Choroid plexus epithelial cell (primary cell): ENCODE measurements around the gene KREMEN1.

ENCODE experiments used
- DNase-seq: peaks from one replicate; pipeline ENCODE4 v3.0.0-alpha.2; 2010; ENCODE audit warnings: low read depth
- H3K4me3 ChIP-seq: 2 replicates; pipeline ENCODE4 v1.5.1; 2011; ENCODE audit warnings: low read depth, mild to moderate bottlenecking, control low read depth, low read length, moderate library complexity
- CTCF ChIP-seq: conservative IDR thresholded peaks from 2 replicates; pipeline ENCODE4 v1.5.1; 2011; ENCODE audit warnings: low read depth, mild to moderate bottlenecking, control low read depth, inconsistent platforms, low read length, moderate library complexity

The KREMEN1 gene

GRCh38 chr22:29109822-29110221 lies 37.0 kb downstream of the KREMEN1 start:
- TF ChIP-seq CTCF, result no peak
- DNase-seq, result peak; percentile 28
- H3K4me3 ChIP-seq, result no peak overlapping the region

GRCh38 chr22:29110946-29111345 lies 38.1 kb downstream of the KREMEN1 start:
- no peak for DNase-seq
- H3K4me3 ChIP-seq, result no peak overlapping the region
- TF ChIP-seq CTCF, result no peak

GRCh38 chr22:29112121-29112520 lies 39.3 kb downstream of the KREMEN1 start:
- no peak for TF ChIP-seq CTCF
- no peak overlapping the region for H3K4me3 ChIP-seq
- no peak for DNase-seq

GRCh38 chr22:29112681-29113080 lies 39.8 kb downstream of the KREMEN1 start:
- no peak for TF ChIP-seq CTCF
- no peak for DNase-seq
- H3K4me3 ChIP-seq, result no peak overlapping the region

GRCh38 chr22:29113319-29113718 lies 40.5 kb downstream of the KREMEN1 start:
- DNase-seq, result no peak
- no peak for TF ChIP-seq CTCF
- no peak overlapping the region for H3K4me3 ChIP-seq

GRCh38 chr22:29114392-29114791 lies 41.6 kb downstream of the KREMEN1 start:
- no peak for TF ChIP-seq CTCF
- no peak for DNase-seq
- no peak overlapping the region for H3K4me3 ChIP-seq

- DNase-seq, result peak; percentile 50
- no peak for TF ChIP-seq CTCF
Observed at GRCh38 chr22:29115682-29116288, 43.0 kb downstream of the KREMEN1 start.

More at GRCh38 chr22:29115682-29116288, 43.0 kb downstream of the KREMEN1 start:
- no peak overlapping the region for H3K4me3 ChIP-seq
